MCF 10A (cell line): ENCODE data around the gene PDGFRA. TPM values are rescaled to one million over a fixed set of nuclear protein-coding genes. Genes with fewer than 3 reads are reported as not detected.

Source experiments
- BruUV-seq: library from RNA; stranded (reverse); fragments of 400-500 nt; replicated peaks from 2 replicates; lab custom pipeline; 2021; lab: Mats Ljungman, UMichigan
- CTCF ChIA-PET: fragments of 300-600 bp; sonication (Branson Sonifier 250); formaldehyde crosslinking; extraction: SDS; loops from one replicate; lab custom pipeline; 2021; ENCODE audit warnings: antibody characterized with exemption, inconsistent platforms; lab: Yijun Ruan, JAX
- POLR2A ChIA-PET: fragments of 300-600, 350-650 bp; sonication (Branson Sonifier 250); formaldehyde crosslinking; extraction: SDS; loops from one replicate; lab custom pipeline; 2020; ENCODE audit warnings: antibody characterized with exemption, inconsistent platforms; lab: Yijun Ruan, JAX
- DNase-seq: peaks from one replicate; pipeline ENCODE4 v3.0.0-alpha.2; 2018; ENCODE audit not compliant: unreplicated experiment
- H3K27ac Mint-ChIP-seq: one replicate; pipeline ENCODE4 v1.8.0; 2022; ENCODE audit warnings: mild to moderate bottlenecking, low read depth, mixed read lengths; ENCODE audit not compliant: unreplicated experiment
- H3K27me3 Mint-ChIP-seq: one replicate; pipeline ENCODE4 v1.8.0; 2022; ENCODE audit warnings: mixed read lengths; ENCODE audit not compliant: insufficient read depth, unreplicated experiment
- H3K36me3 Mint-ChIP-seq: one replicate; pipeline ENCODE4 v1.8.0; 2022; ENCODE audit warnings: mild to moderate bottlenecking, moderate library complexity, mixed read lengths; ENCODE audit not compliant: insufficient read depth, unreplicated experiment
- H3K4me1 Mint-ChIP-seq: one replicate; pipeline ENCODE4 v1.8.0; 2022; ENCODE audit warnings: mixed read lengths; ENCODE audit not compliant: insufficient read depth, unreplicated experiment
- H3K4me3 Mint-ChIP-seq: one replicate; pipeline ENCODE4 v1.8.0; 2022; ENCODE audit warnings: mild to moderate bottlenecking, moderate library complexity, mixed read lengths; ENCODE audit not compliant: unreplicated experiment
- H3K9me3 Mint-ChIP-seq: one replicate; pipeline ENCODE4 v1.8.0; 2022; ENCODE audit warnings: mixed read lengths; ENCODE audit not compliant: unreplicated experiment
- intact Hi-C: fragments of 100-400 bp; cut with micrococcal nuclease; formaldehyde crosslinking; loops from 2 replicates; pipeline ENCODE4 v1.14.1; 2022
- total RNA-seq: library from RNA; stranded (reverse); gene quantifications from 2 replicates; pipeline ENCODE4 v1.2.3, GENCODE V29; 2022
- TF ChIP-seq, protein P1 (sequence below): fragments of 200-600 bp; IDR thresholded peaks from one replicate; pipeline ENCODE4 v1.8.0; 2022; ENCODE audit warnings: antibody characterized with exemption, mild to moderate bottlenecking; ENCODE audit not compliant: unreplicated experiment

Gene PDGFRA
- total RNA-seq, 1 experiment from 2014 or later = not detected

- peak; percentile 32 for DNase-seq
- no peak overlapping the region for H3K4me3 Mint-ChIP-seq
- BruUV-seq = no TSS peak
- H3K9me3 Mint-ChIP-seq = peaks cover 7% of the 10 kb centered on the region
- H3K27ac Mint-ChIP-seq = no peak overlapping the region
- H3K36me3 Mint-ChIP-seq = no peaks in the 10 kb centered on the region
- H3K4me1 Mint-ChIP-seq = peaks cover 14% of the 10 kb centered on the region
- H3K27me3 Mint-ChIP-seq = no peaks in the 10 kb centered on the region
- intact Hi-C loops = no loop called here
- TF ChIP-seq, protein P1, sequence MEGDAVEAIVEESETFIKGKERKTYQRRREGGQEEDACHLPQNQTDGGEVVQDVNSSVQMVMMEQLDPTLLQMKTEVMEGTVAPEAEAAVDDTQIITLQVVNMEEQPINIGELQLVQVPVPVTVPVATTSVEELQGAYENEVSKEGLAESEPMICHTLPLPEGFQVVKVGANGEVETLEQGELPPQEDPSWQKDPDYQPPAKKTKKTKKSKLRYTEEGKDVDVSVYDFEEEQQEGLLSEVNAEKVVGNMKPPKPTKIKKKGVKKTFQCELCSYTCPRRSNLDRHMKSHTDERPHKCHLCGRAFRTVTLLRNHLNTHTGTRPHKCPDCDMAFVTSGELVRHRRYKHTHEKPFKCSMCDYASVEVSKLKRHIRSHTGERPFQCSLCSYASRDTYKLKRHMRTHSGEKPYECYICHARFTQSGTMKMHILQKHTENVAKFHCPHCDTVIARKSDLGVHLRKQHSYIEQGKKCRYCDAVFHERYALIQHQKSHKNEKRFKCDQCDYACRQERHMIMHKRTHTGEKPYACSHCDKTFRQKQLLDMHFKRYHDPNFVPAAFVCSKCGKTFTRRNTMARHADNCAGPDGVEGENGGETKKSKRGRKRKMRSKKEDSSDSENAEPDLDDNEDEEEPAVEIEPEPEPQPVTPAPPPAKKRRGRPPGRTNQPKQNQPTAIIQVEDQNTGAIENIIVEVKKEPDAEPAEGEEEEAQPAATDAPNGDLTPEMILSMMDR = no peak
- POLR2A ChIA-PET = no interaction called here
- CTCF ChIA-PET = no interaction called here
Observed at GRCh38 chr4:54268151-54268550, 39.1 kb downstream of the PDGFRA start.

GRCh38 chr4:54271464-54271863 lies 42.4 kb downstream of the PDGFRA start:
- Mint-ChIP-seq H3K4me3 (no peak overlapping the region), H3K9me3 (no peaks in the 10 kb centered on the region), H3K4me1 (peaks cover 4% of the 10 kb centered on the region), H3K36me3 (no peaks in the 10 kb centered on the region), H3K27me3 (no peaks in the 10 kb centered on the region), H3K27ac (no peak overlapping the region)
- TF ChIP-seq, protein P1 = no peak
- no peak for DNase-seq
- BruUV-seq = no TSS peak
- ChIA-PET POLR2A (no interaction called here), CTCF (interaction anchor here (0.7 kb wide), 1 partner anchor 1466 kb away, joined by 3 read pairs; no protein-coding TSS in a partner anchor)
- intact Hi-C loops = no loop called here

DNA sequence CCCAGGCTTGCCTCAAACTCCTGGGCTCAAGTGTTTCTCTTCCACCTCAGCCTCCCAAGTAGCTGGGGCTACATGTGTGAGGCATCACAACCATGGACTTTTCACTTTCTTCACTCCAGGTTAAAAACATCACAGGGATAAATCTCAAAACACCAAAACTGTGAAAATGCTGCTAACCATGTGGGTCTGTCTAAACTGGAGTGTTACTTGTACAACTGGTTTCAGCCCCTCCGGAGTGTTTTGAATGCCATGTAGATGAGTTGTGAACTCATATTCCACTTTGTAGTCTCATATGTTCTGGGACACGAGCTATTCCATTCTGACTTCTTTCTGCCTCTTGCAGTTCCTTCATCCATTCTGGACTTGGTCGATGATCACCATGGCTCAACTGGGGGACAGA lies 43.0 kb downstream of the PDGFRA start:
- Mint-ChIP-seq H3K9me3 (no peaks in the 10 kb centered on the region), H3K4me3 (no peak overlapping the region), H3K27ac (no peak overlapping the region), H3K36me3 (peaks cover 4% of the 10 kb centered on the region), H3K4me1 (peaks cover 6% of the 10 kb centered on the region), H3K27me3 (no peaks in the 10 kb centered on the region)
- no TSS peak for BruUV-seq
- intact Hi-C loops = no loop called here
- POLR2A ChIA-PET = no interaction called here
- DNase-seq = no peak
- TF ChIP-seq, protein P1 = no peak
- CTCF ChIA-PET = no interaction called here

GRCh38 chr4:54274264-54274663 lies 45.2 kb downstream of the PDGFRA start:
- ChIA-PET CTCF (interaction anchor here (0.6 kb wide), 1 partner anchor 59 kb away, joined by 3 read pairs; no protein-coding TSS in a partner anchor), POLR2A (no interaction called here)
- intact Hi-C loops = no loop called here
- no peak overlapping the region for H3K27ac Mint-ChIP-seq
- H3K4me3 Mint-ChIP-seq = no peak overlapping the region
- H3K4me1 Mint-ChIP-seq = peaks cover 10% of the 10 kb centered on the region
- TF ChIP-seq, protein P1 = no peak
- no TSS peak for BruUV-seq
- peaks cover 4% of the 10 kb centered on the region for H3K36me3 Mint-ChIP-seq
- H3K27me3 Mint-ChIP-seq = no peaks in the 10 kb centered on the region
- no peaks in the 10 kb centered on the region for H3K9me3 Mint-ChIP-seq
- no peak for DNase-seq
